Activated T-helper 1 cell treated with anti-CD3 and anti-CD28 coated beads, Interleukin-12 subunit alpha, Interleukin-12 subunit beta, Interleukin-2, Interleukin-4 antibody, amounts not matched to agents 30 ng/mL and 10 ng/mL and 1 ng/mL, durations not matched to agents 14 hours and 24 hours and 36 hours (primary cell): ENCODE results near the gene GSE1. TPM values are rescaled to one million over a fixed set of nuclear protein-coding genes. Genes with fewer than 3 reads are reported as not detected.

Experiments
- DNase-seq: peaks from one replicate; pipeline ENCODE4 v3.0.0; 2021; ENCODE audit warnings: low spot score
- H3K27ac Mint-ChIP-seq: one replicate; pipeline ENCODE4 v1.8.0; 2021; ENCODE audit warnings: mild to moderate bottlenecking, mixed read lengths
- H3K27me3 Mint-ChIP-seq: one replicate; pipeline ENCODE4 v1.8.0; 2022; ENCODE audit warnings: mild to moderate bottlenecking, moderate library complexity, mixed read lengths; ENCODE audit not compliant: insufficient read depth
- H3K36me3 Mint-ChIP-seq: one replicate; pipeline ENCODE4 v1.8.0; 2021; ENCODE audit warnings: low read depth, mixed read lengths
- H3K4me1 Mint-ChIP-seq: one replicate; pipeline ENCODE4 v1.8.0; 2021; ENCODE audit warnings: low read depth, mixed read lengths
- H3K4me3 Mint-ChIP-seq: one replicate; pipeline ENCODE4 v1.8.0; 2021; ENCODE audit warnings: mild to moderate bottlenecking, moderate library complexity, mixed read lengths
- H3K9me3 Mint-ChIP-seq: one replicate; pipeline ENCODE4 v1.8.0; 2021; ENCODE audit warnings: mixed read lengths
- intact Hi-C: fragments of 100-400 bp; cut with micrococcal nuclease; formaldehyde crosslinking; loops from one replicate; pipeline ENCODE4 v1.15.1; 2024
- total RNA-seq: library from RNA; stranded (reverse); gene quantifications from 2 replicates; pipeline ENCODE4 v1.2.3, GENCODE V29; 2022

Gene GSE1
- total RNA-seq, 1 donor from 2014 or later, result 35.2 TPM

- no peaks in the 10 kb centered on the region for H3K36me3 Mint-ChIP-seq
- intact Hi-C loops, result no loop called here
- H3K4me1 Mint-ChIP-seq, result peaks cover 5% of the 10 kb centered on the region
- H3K27me3 Mint-ChIP-seq, result peaks cover 2% of the 10 kb centered on the region
- DNase-seq, result no peak
- no peaks in the 10 kb centered on the region for H3K9me3 Mint-ChIP-seq
- no peak overlapping the region for H3K27ac Mint-ChIP-seq
- no peak overlapping the region for H3K4me3 Mint-ChIP-seq
Observed at GRCh38 chr16:85579191-85579590, 33.9 kb upstream of the GSE1 start.

GRCh38 chr16:85579923-85580580, 33.1 kb upstream of the GSE1 start:
- H3K4me1 Mint-ChIP-seq, result peaks cover 5% of the 10 kb centered on the region
- no peak overlapping the region for H3K27ac Mint-ChIP-seq
- no peaks in the 10 kb centered on the region for H3K36me3 Mint-ChIP-seq
- H3K9me3 Mint-ChIP-seq, result no peaks in the 10 kb centered on the region
- H3K4me3 Mint-ChIP-seq, result no peak overlapping the region
- no peak for DNase-seq
- intact Hi-C loops, result no loop called here
- H3K27me3 Mint-ChIP-seq, result peaks cover 2% of the 10 kb centered on the region

- Mint-ChIP-seq H3K4me3 (no peak overlapping the region), H3K27ac (no peak overlapping the region), H3K36me3 (no peaks in the 10 kb centered on the region), H3K27me3 (no peaks in the 10 kb centered on the region), H3K4me1 (peaks cover 5% of the 10 kb centered on the region), H3K9me3 (no peaks in the 10 kb centered on the region)
- DNase-seq, result no peak
- intact Hi-C loops, result no loop called here
Observed at GRCh38 chr16:85580684-85581083, 32.4 kb upstream of the GSE1 start.

GRCh38 chr16:85582229-85582991, 30.7 kb upstream of the GSE1 start:
- intact Hi-C loops, result no loop called here
- H3K9me3 Mint-ChIP-seq, result no peaks in the 10 kb centered on the region
- H3K4me3 Mint-ChIP-seq, result no peak overlapping the region
- no peaks in the 10 kb centered on the region for H3K27me3 Mint-ChIP-seq
- no peak for DNase-seq
- no peak overlapping the region for H3K27ac Mint-ChIP-seq
- no peaks in the 10 kb centered on the region for H3K36me3 Mint-ChIP-seq
- H3K4me1 Mint-ChIP-seq, result peaks cover 5% of the 10 kb centered on the region

- DNase-seq, result no peak
- Mint-ChIP-seq H3K27ac (no peak overlapping the region), H3K27me3 (no peaks in the 10 kb centered on the region), H3K36me3 (no peaks in the 10 kb centered on the region), H3K4me3 (no peak overlapping the region), H3K4me1 (peaks cover 3% of the 10 kb centered on the region), H3K9me3 (no peaks in the 10 kb centered on the region)
- intact Hi-C loops, result no loop called here
Observed at GRCh38 chr16:85583491-85584181, 29.5 kb upstream of the GSE1 start.

- intact Hi-C loops, result no loop called here
- Mint-ChIP-seq H3K4me1 (no peaks in the 10 kb centered on the region), H3K4me3 (no peak overlapping the region), H3K36me3 (no peaks in the 10 kb centered on the region), H3K9me3 (no peaks in the 10 kb centered on the region), H3K27me3 (no peaks in the 10 kb centered on the region), H3K27ac (no peak overlapping the region)
- no peak for DNase-seq
Observed at GRCh38 chr16:85584267-85584666, 28.9 kb upstream of the GSE1 start.

GRCh38 chr16:85584819-85585282, 28.3 kb upstream of the GSE1 start:
- Mint-ChIP-seq H3K4me1 (no peaks in the 10 kb centered on the region), H3K36me3 (no peaks in the 10 kb centered on the region), H3K4me3 (no peak overlapping the region), H3K27me3 (no peaks in the 10 kb centered on the region), H3K9me3 (no peaks in the 10 kb centered on the region), H3K27ac (no peak overlapping the region)
- intact Hi-C loops, result no loop called here
- DNase-seq, result no peak

- no peak for DNase-seq
- Mint-ChIP-seq H3K9me3 (no peaks in the 10 kb centered on the region), H3K27ac (no peak overlapping the region), H3K4me3 (no peak overlapping the region), H3K4me1 (no peaks in the 10 kb centered on the region), H3K27me3 (no peaks in the 10 kb centered on the region), H3K36me3 (no peaks in the 10 kb centered on the region)
- intact Hi-C loops, result no loop called here
Observed at GRCh38 chr16:85585711-85586110, 27.4 kb upstream of the GSE1 start.

- Mint-ChIP-seq H3K36me3 (no peaks in the 10 kb centered on the region), H3K27me3 (no peaks in the 10 kb centered on the region), H3K4me3 (no peak overlapping the region), H3K27ac (no peak overlapping the region), H3K9me3 (no peaks in the 10 kb centered on the region), H3K4me1 (no peaks in the 10 kb centered on the region)
- no peak for DNase-seq
- intact Hi-C loops, result no loop called here
Observed at GRCh38 chr16:85586380-85587104, 26.6 kb upstream of the GSE1 start.

- intact Hi-C loops, result no loop called here
- Mint-ChIP-seq H3K4me3 (no peak overlapping the region), H3K36me3 (no peaks in the 10 kb centered on the region), H3K9me3 (no peaks in the 10 kb centered on the region), H3K27me3 (no peaks in the 10 kb centered on the region), H3K27ac (no peak overlapping the region), H3K4me1 (no peaks in the 10 kb centered on the region)
- no peak for DNase-seq
Observed at GRCh38 chr16:85587762-85588556, 25.2 kb upstream of the GSE1 start.

GRCh38 chr16:85588562-85589503, 24.3 kb upstream of the GSE1 start:
- Mint-ChIP-seq H3K36me3 (no peaks in the 10 kb centered on the region), H3K27ac (no peak overlapping the region), H3K9me3 (no peaks in the 10 kb centered on the region), H3K4me1 (no peaks in the 10 kb centered on the region), H3K27me3 (no peaks in the 10 kb centered on the region), H3K4me3 (no peak overlapping the region)
- intact Hi-C loops, result no loop called here
- no peak for DNase-seq
